CD4-positive, alpha-beta T cell treated with Interleukin-6 for 4 hours (primary cell): ENCODE results near the gene UBE2E1.

Experiments
- DNase-seq: peaks from one replicate; pipeline ENCODE4 v3.0.0-alpha.2; 2020; ENCODE audit warnings: mixed read lengths

The UBE2E1 gene

GRCh38 chr3:23797491-23797890, 8.3 kb upstream of the UBE2E1 start:
- DNase-seq = no peak

GRCh38 chr3:23798456-23798855, 7.3 kb upstream of the UBE2E1 start:
- no peak for DNase-seq

GRCh38 chr3:23798876-23799275, 6.9 kb upstream of the UBE2E1 start:
- DNase-seq = no peak

DNA sequence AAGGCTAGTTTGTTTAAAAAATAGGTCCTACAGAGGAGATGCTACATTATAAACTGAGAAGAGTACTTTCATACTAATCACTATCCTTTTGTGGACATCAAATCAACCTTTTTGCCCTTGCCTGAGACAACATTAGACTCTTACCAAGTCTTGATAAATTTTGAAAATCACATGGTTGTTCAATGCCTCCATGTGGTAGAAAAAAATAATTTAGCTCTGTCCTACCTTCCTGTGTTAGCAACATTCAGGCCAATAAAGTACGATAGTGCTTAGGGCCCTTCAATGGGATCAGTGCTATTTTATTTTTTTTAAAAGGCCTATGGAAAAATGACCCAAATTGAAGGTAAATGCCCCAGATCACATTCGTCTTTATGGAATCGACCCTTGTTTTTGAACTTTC, 5.0 kb upstream of the UBE2E1 start:
- DNase-seq = no peak

GRCh38 chr3:23804441-23805209, 1.1 kb upstream of the UBE2E1 start:
- DNase-seq = no peak

GRCh38 chr3:23805210-23805632, 534 bp upstream of the UBE2E1 start:
- no peak for DNase-seq

DNA sequence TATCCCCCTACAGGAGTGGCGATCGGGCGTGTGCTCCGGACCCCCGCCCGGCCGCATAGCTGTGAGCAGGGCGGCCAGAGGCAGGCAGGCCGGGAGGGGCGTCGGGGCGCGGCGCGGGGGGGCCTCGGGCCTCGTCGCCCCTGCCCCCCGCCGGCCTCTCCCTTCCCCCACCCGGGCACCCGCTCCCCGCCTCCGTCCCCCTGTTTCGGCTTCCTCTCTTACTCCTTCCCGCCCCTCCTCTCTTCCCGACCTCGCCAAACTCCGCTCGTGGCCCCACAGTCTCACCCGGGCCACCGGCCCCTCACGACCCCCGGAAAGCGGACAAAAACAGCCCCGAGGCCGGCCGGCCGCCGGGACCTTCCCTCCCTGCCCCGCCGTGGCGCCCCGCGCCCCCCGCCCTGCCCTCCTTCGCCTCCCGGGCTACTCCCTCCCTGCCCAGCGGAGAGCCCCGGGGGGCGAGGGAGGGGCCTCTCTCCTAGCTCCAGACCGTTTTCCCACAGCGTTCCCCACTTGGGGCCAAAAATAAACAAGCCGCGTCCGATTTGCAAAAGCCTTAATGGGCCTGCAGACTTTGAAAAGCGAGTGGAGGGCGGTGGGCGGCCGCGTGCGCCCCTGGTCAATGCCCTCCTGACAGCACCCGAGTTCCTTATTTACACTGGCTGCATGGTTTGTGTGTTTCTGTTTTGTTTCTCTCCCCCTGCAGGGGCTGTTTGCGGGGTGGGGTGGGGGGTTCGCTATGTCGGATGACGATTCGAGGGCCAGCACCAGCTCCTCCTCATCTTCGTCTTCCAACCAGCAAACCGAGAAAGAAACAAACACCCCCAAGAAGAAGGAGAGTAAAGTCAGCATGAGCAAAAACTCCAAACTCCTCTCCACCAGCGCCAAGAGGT, 1.0 kb downstream of the UBE2E1 start:
- DNase-seq = peak; percentile 35

GRCh38 chr3:23807424-23808015, 1.8 kb downstream of the UBE2E1 start:
- DNase-seq = no peak

DNA sequence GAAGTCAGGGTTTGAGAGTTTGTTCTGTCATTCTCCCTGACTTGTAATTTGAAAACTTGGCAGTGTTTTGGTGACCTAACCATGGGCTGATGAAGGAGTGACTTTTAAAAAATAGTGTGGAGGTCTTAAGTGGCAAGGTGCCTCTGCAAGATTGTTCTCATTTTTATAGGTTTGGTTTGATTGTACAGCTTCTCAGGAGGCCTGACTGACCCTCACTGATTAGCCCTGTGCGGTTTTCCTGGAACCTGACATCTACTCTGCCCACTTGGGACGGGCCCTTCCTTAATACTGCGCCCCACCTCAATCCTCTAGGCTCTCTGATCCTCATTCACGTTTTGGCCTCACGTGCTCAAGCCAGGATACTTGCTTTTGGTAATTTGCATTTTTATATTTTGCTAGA, 2.8 kb downstream of the UBE2E1 start:
- no peak for DNase-seq

GRCh38 chr3:23809294-23809693, 3.5 kb downstream of the UBE2E1 start:
- DNase-seq = no peak

DNA sequence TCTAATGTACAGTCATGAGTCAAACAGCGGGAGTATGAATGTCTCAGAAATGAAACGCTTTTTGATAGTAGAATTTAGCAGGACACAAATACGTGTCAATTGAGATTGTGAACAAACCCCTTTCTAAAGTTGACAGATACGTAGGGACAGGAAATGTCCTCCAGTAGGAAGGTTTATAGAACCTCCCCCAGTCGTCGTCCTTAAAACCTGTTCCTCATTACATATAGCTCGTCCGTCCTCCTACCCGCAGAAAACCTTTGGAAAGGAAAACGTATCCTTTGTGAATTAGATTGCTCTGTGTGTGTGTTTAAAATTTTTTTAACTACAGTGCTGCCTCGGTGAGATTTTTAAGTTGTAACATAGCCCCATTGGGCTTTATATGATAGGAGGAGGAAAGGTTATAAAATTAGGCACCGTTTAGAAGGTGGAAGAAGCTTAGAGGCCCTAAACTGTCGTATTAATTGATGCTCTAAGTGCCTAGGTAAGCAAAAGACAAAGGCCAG, 4.1 kb downstream of the UBE2E1 start:
- DNase-seq = no peak

- peak; percentile 41 for DNase-seq
Measured at GRCh38 chr3:23810343-23811184, 4.8 kb downstream of the UBE2E1 start.

DNA sequence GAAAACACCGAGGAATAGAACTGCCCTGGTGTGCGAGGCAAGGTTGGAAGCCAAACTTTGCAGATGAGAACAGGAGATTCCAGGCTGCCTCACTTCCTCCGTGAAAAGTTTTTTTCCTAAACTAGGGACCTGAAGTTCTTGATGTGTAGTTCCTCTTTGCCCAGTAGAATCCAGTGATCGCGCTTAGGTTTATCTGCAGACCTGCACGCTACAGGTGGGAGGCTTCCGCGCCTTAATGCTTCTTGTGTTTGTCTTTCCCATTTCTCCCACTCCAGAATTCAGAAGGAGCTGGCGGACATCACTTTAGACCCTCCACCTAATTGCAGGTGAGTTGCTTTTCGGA, 5.4 kb downstream of the UBE2E1 start:
- DNase-seq = peak; percentile 22

DNA sequence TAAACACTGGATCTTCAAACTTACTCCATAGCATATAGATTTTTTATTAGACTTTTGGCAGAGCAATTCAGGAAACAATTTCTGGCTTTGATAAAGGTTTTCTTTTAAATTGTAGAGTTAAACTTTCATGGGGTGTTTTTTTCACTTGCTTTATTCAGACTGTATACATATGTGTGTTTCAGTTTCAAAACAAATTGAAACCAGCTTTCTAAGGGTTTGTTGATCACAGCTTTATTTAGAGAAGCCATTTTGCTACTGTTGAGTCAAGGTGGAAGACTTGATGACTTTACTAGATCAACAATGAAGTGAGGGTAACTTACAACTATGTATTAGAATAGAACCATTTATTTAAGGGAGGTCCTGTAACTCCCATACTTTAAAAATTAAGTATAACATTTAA, 6.2 kb downstream of the UBE2E1 start:
- DNase-seq = no peak

DNA sequence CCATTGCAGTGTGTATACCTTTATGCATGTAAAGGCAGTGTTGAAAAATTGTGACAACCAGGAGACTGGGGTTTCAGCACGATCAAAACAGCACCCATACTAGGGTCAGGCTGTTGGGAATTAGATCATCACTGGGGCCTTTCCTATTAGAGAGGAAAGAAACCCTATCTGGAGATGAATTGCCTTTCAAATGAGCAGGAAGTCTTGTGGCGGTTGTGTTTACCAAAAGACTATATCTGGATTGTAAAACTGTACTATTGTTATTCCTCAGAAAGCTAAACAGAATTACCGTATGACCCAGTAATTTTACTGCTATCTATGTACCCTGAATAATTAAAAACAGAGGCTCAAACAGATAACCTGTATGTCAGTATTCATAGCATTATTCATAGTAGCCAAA, 10.1 kb downstream of the UBE2E1 start:
- no peak for DNase-seq

GRCh38 chr3:23816721-23817120, 11.0 kb downstream of the UBE2E1 start:
- DNase-seq = no peak

DNA sequence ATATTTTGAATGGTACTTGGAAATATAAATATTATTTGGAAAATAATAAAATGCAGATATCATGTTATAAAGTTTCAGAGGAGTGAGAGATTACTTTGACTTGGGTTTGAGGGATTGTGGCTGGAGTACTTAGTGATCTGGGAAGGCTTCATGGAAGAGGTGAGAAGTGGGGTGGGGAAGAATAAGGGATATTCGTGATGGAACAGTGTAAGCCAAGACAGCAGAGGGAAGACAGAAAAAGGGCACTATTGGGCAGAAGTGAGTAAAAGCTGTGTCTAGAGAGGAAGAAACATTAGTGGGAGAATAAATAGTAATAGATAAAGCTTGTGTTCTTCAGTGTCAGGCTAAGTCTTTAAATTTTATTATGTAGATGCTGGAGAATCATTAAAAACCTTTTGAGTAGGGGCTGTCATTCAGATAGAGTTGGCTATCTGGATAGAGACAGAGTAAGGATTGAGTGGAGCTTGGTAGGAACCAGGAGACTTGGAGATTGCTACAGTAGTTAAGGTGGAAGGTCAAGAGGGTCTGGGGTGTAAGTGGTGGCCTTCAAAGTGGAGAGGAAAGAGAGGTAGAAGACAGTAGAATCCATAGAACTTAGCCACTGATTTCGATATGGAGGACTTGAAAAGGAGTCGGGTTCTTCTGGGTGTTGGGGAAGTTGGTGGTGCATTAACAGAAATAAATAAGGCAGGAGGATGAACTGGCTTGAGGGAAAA, 11.9 kb downstream of the UBE2E1 start:
- no peak for DNase-seq

DNA sequence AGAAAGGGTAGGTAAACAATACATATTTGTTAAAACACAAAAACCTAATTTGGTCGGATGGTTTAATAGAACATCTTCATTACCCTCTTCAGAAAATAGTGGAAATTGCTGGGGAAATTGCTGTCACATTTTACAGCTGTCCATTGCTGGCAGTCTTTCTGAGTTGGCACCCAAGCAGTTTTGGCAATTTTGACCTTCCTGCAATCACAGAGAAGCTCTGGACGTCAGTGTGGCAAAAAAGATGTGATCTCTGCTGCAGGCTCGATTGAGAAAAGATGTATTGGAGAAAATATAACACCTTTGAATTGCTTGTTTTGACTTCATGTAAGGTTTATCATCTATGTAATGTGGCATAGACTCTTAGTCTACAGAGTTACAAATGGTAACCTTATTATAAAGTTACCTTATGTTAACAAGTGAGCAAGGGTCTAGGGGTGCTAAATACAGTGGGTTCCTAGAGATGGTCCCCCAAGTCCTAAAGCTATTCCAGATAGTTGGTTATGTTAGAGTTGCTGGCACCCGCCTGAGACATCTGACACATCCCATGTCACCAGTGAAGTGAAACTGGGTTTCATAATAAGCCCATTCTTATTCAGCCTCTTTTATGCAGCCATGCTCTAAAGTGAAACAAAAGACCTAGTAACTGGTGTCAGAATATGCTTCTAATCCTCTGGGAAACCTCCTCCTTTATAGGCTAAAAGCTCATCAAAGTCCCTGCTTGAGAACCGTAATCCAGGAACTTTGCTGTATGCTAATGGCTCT, 14.0 kb downstream of the UBE2E1 start:
- DNase-seq = no peak

GRCh38 chr3:23820888-23821287, 15.1 kb downstream of the UBE2E1 start:
- no peak for DNase-seq

GRCh38 chr3:23821858-23822257, 16.1 kb downstream of the UBE2E1 start:
- no peak for DNase-seq

DNA sequence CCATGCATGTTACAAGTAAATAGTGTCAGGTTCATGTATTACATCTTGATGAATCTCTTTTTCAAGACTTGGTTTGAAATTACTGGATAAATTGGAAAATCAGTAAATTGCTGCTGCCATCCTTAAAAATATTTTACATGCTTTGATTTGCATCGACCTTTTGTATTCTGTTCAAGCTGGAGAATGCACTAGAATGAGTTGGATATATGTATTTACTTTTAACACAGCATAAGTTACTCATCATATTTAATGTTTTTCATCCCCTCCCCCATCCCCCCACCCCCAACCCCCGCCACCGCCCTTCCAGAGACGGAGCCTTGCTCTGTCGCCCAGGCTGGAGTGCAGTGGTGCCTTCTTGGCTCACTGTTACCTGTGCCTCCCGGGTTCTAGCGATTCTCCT, 16.8 kb downstream of the UBE2E1 start:
- no peak for DNase-seq
